Measurements from ENCODE around the gene STRAP. TPM values are rescaled to one million over a fixed set of nuclear protein-coding genes. Genes with fewer than 3 reads are reported as not detected.

Gene STRAP
- total RNA-seq, 1 experiment from 2014 or later = 210 TPM

DNA sequence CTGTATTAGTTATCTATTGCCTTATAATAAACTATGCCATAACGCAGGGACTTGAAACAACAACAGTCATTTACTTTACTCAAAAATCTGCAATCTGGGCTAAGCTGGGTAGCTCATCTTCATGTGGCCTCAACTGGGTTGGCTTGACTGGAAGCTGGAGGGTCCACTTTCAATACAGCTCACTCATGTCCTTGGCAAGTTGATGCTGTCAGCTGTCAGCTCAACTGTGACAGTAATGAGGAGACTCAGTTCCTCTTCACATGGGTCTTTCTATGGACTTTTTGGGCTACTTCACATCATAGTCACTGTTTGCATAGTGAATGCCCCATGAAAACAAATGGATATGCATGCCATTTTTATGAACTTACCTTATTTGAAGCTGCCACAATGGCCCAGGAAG is 33.6 kb upstream of the STRAP start:
- H2BK20ac ChIP-seq (ENCODE audit: low read depth, low read length, poor library complexity, severe bottlenecking) = no peak overlapping the region
- no peak overlapping the region for H3K4ac ChIP-seq (ENCODE audit: low read depth, low read length)
- H3T11ph ChIP-seq (ENCODE audit: low read length) = no peak overlapping the region
- no peaks in the 10 kb centered on the region for H3K79me1 ChIP-seq (ENCODE audit: insufficient read depth, low read depth, low read length, poor library complexity, severe bottlenecking)
- H2BK15ac ChIP-seq (ENCODE audit: low read depth, low read length) = no peak overlapping the region
- no peaks in the 10 kb centered on the region for H4K20me1 ChIP-seq (ENCODE audit: control insufficient read depth, insufficient read depth, insufficient read length)
- H4K91ac ChIP-seq (ENCODE audit: insufficient read length, low read depth, low read length) = no peak overlapping the region
- no peak overlapping the region for H3K4me2 ChIP-seq (ENCODE audit: insufficient read depth, insufficient read length, low read length)
- TF ChIP-seq, protein P1, sequence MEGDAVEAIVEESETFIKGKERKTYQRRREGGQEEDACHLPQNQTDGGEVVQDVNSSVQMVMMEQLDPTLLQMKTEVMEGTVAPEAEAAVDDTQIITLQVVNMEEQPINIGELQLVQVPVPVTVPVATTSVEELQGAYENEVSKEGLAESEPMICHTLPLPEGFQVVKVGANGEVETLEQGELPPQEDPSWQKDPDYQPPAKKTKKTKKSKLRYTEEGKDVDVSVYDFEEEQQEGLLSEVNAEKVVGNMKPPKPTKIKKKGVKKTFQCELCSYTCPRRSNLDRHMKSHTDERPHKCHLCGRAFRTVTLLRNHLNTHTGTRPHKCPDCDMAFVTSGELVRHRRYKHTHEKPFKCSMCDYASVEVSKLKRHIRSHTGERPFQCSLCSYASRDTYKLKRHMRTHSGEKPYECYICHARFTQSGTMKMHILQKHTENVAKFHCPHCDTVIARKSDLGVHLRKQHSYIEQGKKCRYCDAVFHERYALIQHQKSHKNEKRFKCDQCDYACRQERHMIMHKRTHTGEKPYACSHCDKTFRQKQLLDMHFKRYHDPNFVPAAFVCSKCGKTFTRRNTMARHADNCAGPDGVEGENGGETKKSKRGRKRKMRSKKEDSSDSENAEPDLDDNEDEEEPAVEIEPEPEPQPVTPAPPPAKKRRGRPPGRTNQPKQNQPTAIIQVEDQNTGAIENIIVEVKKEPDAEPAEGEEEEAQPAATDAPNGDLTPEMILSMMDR (conservative IDR thresholded peaks at IDR 0.05) = no peak
- no peaks in the 10 kb centered on the region for H3K79me2 ChIP-seq (ENCODE audit: insufficient read depth, low read length)
- no peaks in the 10 kb centered on the region for H3K9me3 ChIP-seq (ENCODE audit: control insufficient read depth, low read depth, low read length)
- H3K27me3 Mint-ChIP-seq (ENCODE audit: low read depth) = no peaks in the 10 kb centered on the region
- no peak overlapping the region for H3K14ac ChIP-seq (ENCODE audit: insufficient read depth, low read length)
- H2AK5ac ChIP-seq (ENCODE audit: insufficient read length, low read length) = no peak overlapping the region
- H3K4me1 Mint-ChIP-seq = peaks cover 3 to 8% of the 10 kb centered on the region in 2 experiments
- H2BK5ac ChIP-seq (ENCODE audit: insufficient read length, low read length) = no peak overlapping the region
- no peaks in the 10 kb centered on the region for H3K23me2 ChIP-seq (ENCODE audit: insufficient read length, low read depth, low read length, poor library complexity, severe bottlenecking)
- no peaks in the 10 kb centered on the region for H3K9me3 Mint-ChIP-seq
- H3K4me3 Mint-ChIP-seq = no peak overlapping the region
- H3K27me3 ChIP-seq (ENCODE audit: insufficient read depth, low read length) = no peaks in the 10 kb centered on the region
- no peak overlapping the region for H3K27ac ChIP-seq (ENCODE audit: insufficient read length, low read depth, low read length)
- H2BK120ac ChIP-seq (ENCODE audit: low read depth, low read length, poor library complexity, severe bottlenecking) = no peak overlapping the region
- H3K18ac ChIP-seq (ENCODE audit: insufficient read length, low read depth, low read length) = no peak overlapping the region
- WGBS (ENCODE audit: extremely low coverage, insufficient read length, low lambda C conversion rate) = no CpG with 5 or more reads among the region's 1 CpG
- no peak overlapping the region for H2AFZ ChIP-seq (ENCODE audit: low read length)
- H3K4me1 ChIP-seq (ENCODE audit: insufficient read depth, low read length) = no peaks in the 10 kb centered on the region
- no peak overlapping the region for H2BK12ac ChIP-seq (ENCODE audit: insufficient read length, low read depth, low read length)
- H3K36me3 Mint-ChIP-seq (ENCODE audit: insufficient read depth in 1 of 3, low read depth in 3 of 3) = no peaks in the 10 kb centered on the region
- no peak overlapping the region for H3K27ac Mint-ChIP-seq
- no peak overlapping the region for H3K56ac ChIP-seq (ENCODE audit: insufficient read length, low read depth, low read length)
- no peak overlapping the region for H4K8ac ChIP-seq (replicated peaks; ENCODE audit: insufficient read length, low read depth, low read length)
- no peak for DNase-seq
- H4K5ac ChIP-seq (ENCODE audit: insufficient read length, low read depth, low read length) = no peak overlapping the region
- no peak overlapping the region for H3K23ac ChIP-seq (ENCODE audit: insufficient read length, low read depth, low read length)
- H3K9ac ChIP-seq (ENCODE audit: extremely low read depth, insufficient read length, low read length) = no peak overlapping the region
